Measurements from ENCODE around the gene AP1S3. TPM values are rescaled to one million over a fixed set of nuclear protein-coding genes. Genes with fewer than 3 reads are reported as not detected.
"Not testable (repeated sequence)": the region's sequence is repeated elsewhere in the genome, so short reads cannot be mapped to it uniquely, and the experiment has no call there.

The AP1S3 gene
- total and polyA plus RNA-seq, 5 donors from 2014 or later = 0.88 to 3.7 (median 2.1) TPM

DNA sequence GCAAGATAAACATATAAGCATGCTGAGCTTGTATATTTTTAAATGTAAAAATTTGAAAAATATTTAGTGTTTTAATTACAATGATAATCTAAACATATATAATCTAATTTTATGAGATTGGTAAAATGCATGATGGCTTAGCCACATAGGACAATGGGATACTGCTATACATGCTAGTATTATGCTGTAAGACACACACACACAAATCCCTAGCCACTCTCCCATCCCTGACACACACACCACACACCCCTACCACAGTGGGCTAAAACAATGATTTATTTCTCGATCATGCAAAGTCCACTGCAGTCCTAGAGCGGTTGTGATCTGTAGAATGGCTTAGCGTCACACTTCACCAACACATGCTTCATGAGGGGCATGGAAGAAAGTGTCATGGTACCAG lies 36.3 kb upstream of the AP1S3 start:
- H3K9me3 Mint-ChIP-seq = no peaks in the 10 kb centered on the region
- ATAC-seq (ENCODE audit: low read depth in 2 of 2) = no peak

GRCh38 chr2:223872772-223873171 lies 35.4 kb upstream of the AP1S3 start:
- not testable (repeated sequence) for H3K4me3 Mint-ChIP-seq; H3K4me1 ChIP-seq (ENCODE audit: control insufficient read depth, insufficient read depth, low read length, poor library complexity, severe bottlenecking); H3K9me3 ChIP-seq (ENCODE audit: control insufficient read depth in 2 of 2, low read length in 2 of 2); H3K4me1 Mint-ChIP-seq; ATAC-seq (ENCODE audit: low read depth in 2 of 2); H3K27me3 ChIP-seq (ENCODE audit: control insufficient read depth, insufficient read depth, low read length); H3K27ac Mint-ChIP-seq; H3K27me3 Mint-ChIP-seq; H3K27ac ChIP-seq (ENCODE audit: insufficient read depth, low read length, poor library complexity, severe bottlenecking); H3K9me3 Mint-ChIP-seq; H3K4me3 ChIP-seq (ENCODE audit: low read depth, low read length); DNase-seq
- H3K36me3 Mint-ChIP-seq = peaks cover 42% of the 10 kb centered on the region
- peaks cover 36% of the 10 kb centered on the region for H3K36me3 ChIP-seq (ENCODE audit: control insufficient read depth, insufficient read depth, low read length)

More for the DNA sequence above, 36.3 kb upstream of the AP1S3 start:
- Histone ChIP-seq H3K9me3 (ENCODE audit: control insufficient read depth in 2 of 2, low read length in 2 of 2) (no peaks in the 10 kb centered on the region), H3K4me3 (ENCODE audit: low read depth, low read length) (no peak overlapping the region), H3K27me3 (ENCODE audit: control insufficient read depth, insufficient read depth, low read length) (no peaks in the 10 kb centered on the region), H3K36me3 (ENCODE audit: control insufficient read depth, insufficient read depth, low read length) (peaks cover 45% of the 10 kb centered on the region), H3K27ac (ENCODE audit: insufficient read depth, low read length, poor library complexity, severe bottlenecking) (no peak overlapping the region), H3K4me1 (ENCODE audit: control insufficient read depth, insufficient read depth, low read length, poor library complexity, severe bottlenecking) (no peaks in the 10 kb centered on the region)
- Mint-ChIP-seq H3K36me3 (peaks cover 51% of the 10 kb centered on the region), H3K4me3 (no peak overlapping the region), H3K4me1 (peaks cover 0 to 4% (median 0%) of the 10 kb centered on the region in 4 donors), H3K27me3 (no peaks in the 10 kb centered on the region), H3K27ac (peak overlapping the region in 1 of 3 donors; percentile 17)
- DNase-seq = no peak

GRCh38 chr2:223871661-223872060 lies 34.3 kb upstream of the AP1S3 start:
- H3K27me3 Mint-ChIP-seq; H3K9me3 ChIP-seq (ENCODE audit: control insufficient read depth in 2 of 2, low read length in 2 of 2); H3K4me1 Mint-ChIP-seq; H3K27me3 ChIP-seq (ENCODE audit: control insufficient read depth, insufficient read depth, low read length); H3K9me3 Mint-ChIP-seq; H3K4me1 ChIP-seq (ENCODE audit: control insufficient read depth, insufficient read depth, low read length, poor library complexity, severe bottlenecking); ATAC-seq (ENCODE audit: low read depth in 2 of 2); H3K4me3 ChIP-seq (ENCODE audit: low read depth, low read length); H3K27ac ChIP-seq (ENCODE audit: insufficient read depth, low read length, poor library complexity, severe bottlenecking); DNase-seq; H3K4me3 Mint-ChIP-seq: not testable (repeated sequence)
- Mint-ChIP-seq H3K36me3 (peaks cover 32% of the 10 kb centered on the region), H3K27ac (peak overlapping the region in 2 of 3 donors; percentile 6 to 52)
- peaks cover 25% of the 10 kb centered on the region for H3K36me3 ChIP-seq (ENCODE audit: control insufficient read depth, insufficient read depth, low read length)

DNA sequence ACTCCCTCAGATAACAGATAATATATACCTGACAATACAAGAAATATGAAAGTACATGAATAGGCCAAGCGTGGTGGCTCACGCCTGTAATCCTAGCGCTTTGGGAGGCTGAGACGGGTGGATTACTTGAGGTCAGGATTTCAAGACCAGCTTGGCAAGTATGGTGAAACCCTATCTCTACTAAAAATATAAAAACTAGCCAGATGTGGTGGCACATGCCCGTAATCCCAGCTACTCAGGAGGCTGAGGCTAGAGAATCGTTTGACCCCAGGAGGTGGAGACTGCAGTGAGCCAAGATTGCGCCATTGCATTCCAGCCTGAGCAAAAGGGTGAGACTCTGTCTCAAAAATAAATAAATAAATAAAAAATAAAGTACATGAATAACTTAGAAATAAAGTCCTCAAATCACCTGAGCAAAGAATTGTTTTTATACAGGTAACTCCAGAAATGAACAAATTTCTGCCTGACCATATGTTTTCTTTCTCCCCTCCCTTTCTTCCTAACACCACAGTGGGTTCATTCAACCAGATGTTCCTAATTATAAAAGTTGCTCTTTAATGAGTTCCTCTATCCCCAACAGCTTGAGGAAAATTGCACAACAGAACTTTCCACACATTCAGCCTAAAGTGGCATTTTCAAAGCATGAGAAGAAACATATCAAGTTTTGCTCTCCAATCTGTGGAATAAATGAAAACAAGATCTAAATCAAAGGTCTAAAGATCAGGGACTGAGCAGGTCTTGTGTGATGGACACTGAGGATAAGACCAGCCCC lies 33.6 kb upstream of the AP1S3 start:
- Histone ChIP-seq H3K27me3 (ENCODE audit: control insufficient read depth, insufficient read depth, low read length) (no peaks in the 10 kb centered on the region), H3K36me3 (ENCODE audit: control insufficient read depth, insufficient read depth, low read length) (peaks cover 21% of the 10 kb centered on the region), H3K9me3 (ENCODE audit: control insufficient read depth in 2 of 2, low read length in 2 of 2) (no peaks in the 10 kb centered on the region), H3K27ac (ENCODE audit: insufficient read depth, low read length, poor library complexity, severe bottlenecking) (no peak overlapping the region), H3K4me1 (ENCODE audit: control insufficient read depth, insufficient read depth, low read length, poor library complexity, severe bottlenecking) (peaks cover 2% of the 10 kb centered on the region), H3K4me3 (ENCODE audit: low read depth, low read length) (no peak overlapping the region)
- Mint-ChIP-seq H3K27ac (peak overlapping the region in 2 of 3 donors; percentile 6 to 52), H3K4me3 (no peak overlapping the region), H3K4me1 (peaks cover 0 to 8% (median 7%) of the 10 kb centered on the region in 4 donors), H3K9me3 (no peaks in the 10 kb centered on the region), H3K27me3 (no peaks in the 10 kb centered on the region), H3K36me3 (peaks cover 30% of the 10 kb centered on the region)
- ATAC-seq (ENCODE audit: low read depth in 2 of 2) (no peak), DNase-seq (no peak)

- H3K36me3 ChIP-seq (ENCODE audit: control insufficient read depth, insufficient read depth, low read length) = peaks cover 4% of the 10 kb centered on the region
Observed at GRCh38 chr2:223868005-223868404, 30.6 kb upstream of the AP1S3 start.

GRCh38 chr2:223865907-223866508 lies 28.6 kb upstream of the AP1S3 start:
- H3K4me3 ChIP-seq (ENCODE audit: low read depth, low read length) = no peak overlapping the region
- H3K9me3 ChIP-seq (ENCODE audit: control insufficient read depth in 2 of 2, low read length in 2 of 2) = no peaks in the 10 kb centered on the region
- peaks cover 5 to 21% (median 19%) of the 10 kb centered on the region in 4 donors for H3K4me1 Mint-ChIP-seq
- ATAC-seq (ENCODE audit: low read depth in 2 of 2) = no peak
- H3K9me3 Mint-ChIP-seq = no peaks in the 10 kb centered on the region
- peaks cover 15% of the 10 kb centered on the region for H3K36me3 Mint-ChIP-seq
- H3K27me3 ChIP-seq (ENCODE audit: control insufficient read depth, insufficient read depth, low read length) = no peaks in the 10 kb centered on the region
- peak overlapping the region in 2 of 4 donors; percentile 25 to 36 for H3K4me3 Mint-ChIP-seq
- H3K27ac Mint-ChIP-seq = peak overlapping the region in 2 of 3 donors; percentile 32 to 78
- H3K36me3 ChIP-seq (ENCODE audit: control insufficient read depth, insufficient read depth, low read length) = peaks cover 4% of the 10 kb centered on the region
- no peaks in the 10 kb centered on the region for H3K27me3 Mint-ChIP-seq
- no peak overlapping the region for H3K27ac ChIP-seq (ENCODE audit: insufficient read depth, low read length, poor library complexity, severe bottlenecking)
- peak in 1 of 3 donors; percentile 37 for DNase-seq
- H3K4me1 ChIP-seq (ENCODE audit: control insufficient read depth, insufficient read depth, low read length, poor library complexity, severe bottlenecking) = peaks cover 16% of the 10 kb centered on the region

More at GRCh38 chr2:223868005-223868404, 30.6 kb upstream of the AP1S3 start:
- Histone ChIP-seq H3K4me3 (ENCODE audit: low read depth, low read length) (no peak overlapping the region), H3K9me3 (ENCODE audit: control insufficient read depth in 2 of 2, low read length in 2 of 2) (no peaks in the 10 kb centered on the region), H3K4me1 (ENCODE audit: control insufficient read depth, insufficient read depth, low read length, poor library complexity, severe bottlenecking) (peaks cover 16% of the 10 kb centered on the region), H3K27ac (ENCODE audit: insufficient read depth, low read length, poor library complexity, severe bottlenecking) (no peak overlapping the region), H3K27me3 (ENCODE audit: control insufficient read depth, insufficient read depth, low read length) (no peaks in the 10 kb centered on the region)
- no peak for DNase-seq
- Mint-ChIP-seq H3K36me3 (peaks cover 20% of the 10 kb centered on the region), H3K4me1 (peaks cover 5 to 21% (median 19%) of the 10 kb centered on the region in 4 donors), H3K27me3 (no peaks in the 10 kb centered on the region), H3K27ac (no peak overlapping the region), H3K9me3 (no peaks in the 10 kb centered on the region), H3K4me3 (no peak overlapping the region)
- ATAC-seq (ENCODE audit: low read depth in 2 of 2) = no peak

- H3K27ac Mint-ChIP-seq = peak overlapping the region; percentile 8 to 32 (median 30)
- peak overlapping the region in 3 of 4 donors; percentile 1 to 56 (median 42) for H3K4me3 Mint-ChIP-seq
- Histone ChIP-seq H3K36me3 (ENCODE audit: control insufficient read depth, insufficient read depth, low read length) (peaks cover 4% of the 10 kb centered on the region), H3K27me3 (ENCODE audit: control insufficient read depth, insufficient read depth, low read length) (no peaks in the 10 kb centered on the region), H3K9me3 (ENCODE audit: control insufficient read depth in 2 of 2, low read length in 2 of 2) (no peaks in the 10 kb centered on the region), H3K4me1 (ENCODE audit: control insufficient read depth, insufficient read depth, low read length, poor library complexity, severe bottlenecking) (peaks cover 16% of the 10 kb centered on the region), H3K4me3 (ENCODE audit: low read depth, low read length) (peak overlapping the region; percentile 52), H3K27ac (ENCODE audit: insufficient read depth, low read length, poor library complexity, severe bottlenecking) (no peak overlapping the region)
- DNase-seq = peak in 2 of 3 donors; percentile 65 to 72
- H3K36me3 Mint-ChIP-seq = peaks cover 11% of the 10 kb centered on the region
- H3K9me3 Mint-ChIP-seq = no peaks in the 10 kb centered on the region
- peaks cover 5 to 21% (median 19%) of the 10 kb centered on the region in 4 donors for H3K4me1 Mint-ChIP-seq
- ATAC-seq (ENCODE audit: low read depth in 2 of 2) = peak; percentile 74 to 84
- H3K27me3 Mint-ChIP-seq = no peaks in the 10 kb centered on the region
Observed at GRCh38 chr2:223865124-223865523, 27.7 kb upstream of the AP1S3 start.
